Loucy (cell line): ENCODE data around the gene EGLN2.

Experiments
- H2AFZ ChIP-seq: fragments of 200-600 bp; sonication (generic); 2 replicates; pipeline ENCODE4 v1.6.0; 2016; ENCODE audit warnings: antibody characterized with exemption, mild to moderate bottlenecking, low read length, moderate library complexity
- H3F3A ChIP-seq: fragments of 200-600 bp; 2 replicates; pipeline ENCODE4 v1.6.0; 2016; ENCODE audit warnings: antibody characterized with exemption, low read depth, mild to moderate bottlenecking
- H3K27me3 ChIP-seq: fragments of 200-600 bp; sonication (generic); 2 replicates; pipeline ENCODE4 v1.6.1; 2014; ENCODE audit warnings: low read length, mild to moderate bottlenecking; ENCODE audit not compliant: insufficient read depth, poor library complexity, severe bottlenecking
- H3K36me3 ChIP-seq: fragments of 200-600 bp; sonication (generic); 2 replicates; pipeline ENCODE4 v1.6.1; 2016; ENCODE audit warnings: low read length; ENCODE audit not compliant: insufficient read depth
- H3K4me1 ChIP-seq: fragments of 200-600 bp; sonication (generic); 2 replicates; pipeline ENCODE4 v1.5.1; 2014; ENCODE audit warnings: low read length, mild to moderate bottlenecking; ENCODE audit not compliant: insufficient read depth, poor library complexity, severe bottlenecking
- H3K4me2 ChIP-seq: fragments of 200-600 bp; sonication (generic); 2 replicates; pipeline ENCODE4 v1.6.0; 2014; ENCODE audit warnings: antibody characterized with exemption, low read length, low read depth, mild to moderate bottlenecking; ENCODE audit not compliant: poor library complexity, severe bottlenecking
- H3K4me3 ChIP-seq: fragments of 200-600 bp; sonication (generic); 2 replicates; pipeline ENCODE4 v1.5.1; 2014; ENCODE audit warnings: low read length, mild to moderate bottlenecking, mixed read lengths; ENCODE audit not compliant: poor library complexity, severe bottlenecking
- H3K79me2 ChIP-seq: fragments of 200-600 bp; sonication (generic); 2 replicates; pipeline ENCODE4 v1.6.1; 2014; ENCODE audit warnings: low read length; ENCODE audit not compliant: insufficient read depth
- H3K9ac ChIP-seq: fragments of 200-600 bp; sonication (generic); 2 replicates; pipeline ENCODE4 v1.6.0; 2014; ENCODE audit warnings: mild to moderate bottlenecking, low read depth, low read length, moderate library complexity; ENCODE audit not compliant: poor library complexity, severe bottlenecking
- H3K9me2 ChIP-seq: fragments of 200-600 bp; sonication (generic); replicated peaks from 2 replicates; pipeline ENCODE4 v1.6.1; 2016; ENCODE audit warnings: low read depth, low read length, mixed read lengths
- H3K9me3 ChIP-seq: fragments of 200-600 bp; sonication (generic); 2 replicates; pipeline ENCODE4 v1.6.1; 2014; ENCODE audit warnings: mild to moderate bottlenecking, antibody characterized with exemption, low read length, low read depth; ENCODE audit not compliant: insufficient read depth
- H4K20me1 ChIP-seq: fragments of 200-600 bp; sonication (generic); 2 replicates; pipeline ENCODE4 v1.6.0; 2014; ENCODE audit warnings: antibody characterized with exemption, low read length, mild to moderate bottlenecking; ENCODE audit not compliant: insufficient read depth, poor library complexity, severe bottlenecking
- CTCF ChIP-seq: fragments of 200-600 bp; sonication (generic); conservative IDR thresholded peaks from 2 replicates; pipeline ENCODE4 v1.5.1; 2014; ENCODE audit warnings: mild to moderate bottlenecking, antibody characterized with exemption, low read length
- EZH2phosphoT487 ChIP-seq: fragments of 200-600 bp; IDR thresholded peaks from 2 replicates; pipeline ENCODE4 v1.6.1; 2018; ENCODE audit warnings: antibody characterized with exemption, mild to moderate bottlenecking, moderate library complexity, borderline replicate concordance

Gene EGLN2

GRCh38 chr19:40786060-40787037, 12.6 kb upstream of the EGLN2 start:
- Histone ChIP-seq H3K9me2 (no peaks in the 10 kb centered on the region), H2AFZ (no peak overlapping the region), H3K79me2 (no peaks in the 10 kb centered on the region), H3K9ac (no peak overlapping the region), H3K9me3 (no peaks in the 10 kb centered on the region), H3K4me2 (no peak overlapping the region), H3K36me3 (no peaks in the 10 kb centered on the region), H3F3A (no peaks in the 10 kb centered on the region), H3K27me3 (no peaks in the 10 kb centered on the region), H4K20me1 (no peaks in the 10 kb centered on the region), H3K4me1 (no peaks in the 10 kb centered on the region), H3K4me3 (no peak overlapping the region)
- TF ChIP-seq CTCF (no peak), EZH2phosphoT487 (no peak)

- Histone ChIP-seq H2AFZ (no peak overlapping the region), H3K27me3 (no peaks in the 10 kb centered on the region), H3K4me1 (no peaks in the 10 kb centered on the region), H3K9ac (no peak overlapping the region), H3K4me2 (no peak overlapping the region), H3K36me3 (no peaks in the 10 kb centered on the region), H3K9me2 (no peaks in the 10 kb centered on the region), H3K79me2 (no peaks in the 10 kb centered on the region), H4K20me1 (no peaks in the 10 kb centered on the region), H3K4me3 (no peak overlapping the region), H3K9me3 (no peaks in the 10 kb centered on the region), H3F3A (no peaks in the 10 kb centered on the region)
- TF ChIP-seq CTCF: no peak
- TF ChIP-seq EZH2phosphoT487: no peak
These were observed 7.6 kb upstream of the EGLN2 start for GRCh38 chr19:40791349-40791748.

- Histone ChIP-seq H3K4me3 (no peak overlapping the region), H2AFZ (no peak overlapping the region), H3K4me1 (no peaks in the 10 kb centered on the region), H3K36me3 (no peaks in the 10 kb centered on the region), H3K27me3 (no peaks in the 10 kb centered on the region), H3K9me3 (no peaks in the 10 kb centered on the region), H4K20me1 (no peaks in the 10 kb centered on the region), H3K9me2 (no peaks in the 10 kb centered on the region), H3K79me2 (no peaks in the 10 kb centered on the region), H3K4me2 (no peak overlapping the region), H3F3A (no peaks in the 10 kb centered on the region), H3K9ac (no peak overlapping the region)
- TF ChIP-seq EZH2phosphoT487 (no peak), CTCF (no peak)
These were observed 7.0 kb upstream of the EGLN2 start for GRCh38 chr19:40791996-40792395.
